ENCODE measurements around the gene MTG2. TPM values are rescaled to one million over a fixed set of nuclear protein-coding genes. Genes with fewer than 3 reads are reported as not detected.

The MTG2 gene
- total and polyA plus RNA-seq, 4 donors: 13.0 to 28.0 (median 24.4) TPM

GRCh38 chr20:62235001-62235776 is 52.4 kb downstream of the MTG2 start:
- H3K36me3 ChIP-seq (ENCODE audit: control insufficient read depth in 4 of 4, insufficient read depth in 3 of 4, low read depth in 1 of 4, low read length in 3 of 4): no peaks in the 10 kb centered on the region
- H3K9me3 ChIP-seq (ENCODE audit: control insufficient read depth in 4 of 4, low read length in 3 of 4): no peaks in the 10 kb centered on the region
- no peak overlapping the region for H3K4me3 ChIP-seq (ENCODE audit: low read depth in 1 of 3, low read length in 3 of 3)
- 79% methylated on average over 16 of the region's 16 CpGs for WGBS
- H3K9ac ChIP-seq (ENCODE audit: low read depth in 1 of 2, low read length in 2 of 2): no peak overlapping the region
- H3K27ac ChIP-seq (ENCODE audit: low read depth in 1 of 2, low read length in 2 of 2): no peak overlapping the region
- H3K4me1 ChIP-seq (ENCODE audit: control insufficient read depth in 4 of 4, insufficient read depth in 4 of 4, low read length in 3 of 4): peaks cover 9 to 18% (median 10%) of the 10 kb centered on the region in 4 donors
- no peaks in the 10 kb centered on the region for H3K27me3 ChIP-seq (ENCODE audit: control insufficient read depth in 4 of 4, insufficient read depth in 4 of 4, low read length in 3 of 4)
- no peak for TF ChIP-seq NR2F2 (IDR thresholded peaks at IDR 0.05)
- TF ChIP-seq, protein P1, sequence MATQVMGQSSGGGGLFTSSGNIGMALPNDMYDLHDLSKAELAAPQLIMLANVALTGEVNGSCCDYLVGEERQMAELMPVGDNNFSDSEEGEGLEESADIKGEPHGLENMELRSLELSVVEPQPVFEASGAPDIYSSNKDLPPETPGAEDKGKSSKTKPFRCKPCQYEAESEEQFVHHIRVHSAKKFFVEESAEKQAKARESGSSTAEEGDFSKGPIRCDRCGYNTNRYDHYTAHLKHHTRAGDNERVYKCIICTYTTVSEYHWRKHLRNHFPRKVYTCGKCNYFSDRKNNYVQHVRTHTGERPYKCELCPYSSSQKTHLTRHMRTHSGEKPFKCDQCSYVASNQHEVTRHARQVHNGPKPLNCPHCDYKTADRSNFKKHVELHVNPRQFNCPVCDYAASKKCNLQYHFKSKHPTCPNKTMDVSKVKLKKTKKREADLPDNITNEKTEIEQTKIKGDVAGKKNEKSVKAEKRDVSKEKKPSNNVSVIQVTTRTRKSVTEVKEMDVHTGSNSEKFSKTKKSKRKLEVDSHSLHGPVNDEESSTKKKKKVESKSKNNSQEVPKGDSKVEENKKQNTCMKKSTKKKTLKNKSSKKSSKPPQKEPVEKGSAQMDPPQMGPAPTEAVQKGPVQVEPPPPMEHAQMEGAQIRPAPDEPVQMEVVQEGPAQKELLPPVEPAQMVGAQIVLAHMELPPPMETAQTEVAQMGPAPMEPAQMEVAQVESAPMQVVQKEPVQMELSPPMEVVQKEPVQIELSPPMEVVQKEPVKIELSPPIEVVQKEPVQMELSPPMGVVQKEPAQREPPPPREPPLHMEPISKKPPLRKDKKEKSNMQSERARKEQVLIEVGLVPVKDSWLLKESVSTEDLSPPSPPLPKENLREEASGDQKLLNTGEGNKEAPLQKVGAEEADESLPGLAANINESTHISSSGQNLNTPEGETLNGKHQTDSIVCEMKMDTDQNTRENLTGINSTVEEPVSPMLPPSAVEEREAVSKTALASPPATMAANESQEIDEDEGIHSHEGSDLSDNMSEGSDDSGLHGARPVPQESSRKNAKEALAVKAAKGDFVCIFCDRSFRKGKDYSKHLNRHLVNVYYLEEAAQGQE (IDR thresholded peaks at IDR 0.05): no peak
- TF ChIP-seq, protein P2, sequence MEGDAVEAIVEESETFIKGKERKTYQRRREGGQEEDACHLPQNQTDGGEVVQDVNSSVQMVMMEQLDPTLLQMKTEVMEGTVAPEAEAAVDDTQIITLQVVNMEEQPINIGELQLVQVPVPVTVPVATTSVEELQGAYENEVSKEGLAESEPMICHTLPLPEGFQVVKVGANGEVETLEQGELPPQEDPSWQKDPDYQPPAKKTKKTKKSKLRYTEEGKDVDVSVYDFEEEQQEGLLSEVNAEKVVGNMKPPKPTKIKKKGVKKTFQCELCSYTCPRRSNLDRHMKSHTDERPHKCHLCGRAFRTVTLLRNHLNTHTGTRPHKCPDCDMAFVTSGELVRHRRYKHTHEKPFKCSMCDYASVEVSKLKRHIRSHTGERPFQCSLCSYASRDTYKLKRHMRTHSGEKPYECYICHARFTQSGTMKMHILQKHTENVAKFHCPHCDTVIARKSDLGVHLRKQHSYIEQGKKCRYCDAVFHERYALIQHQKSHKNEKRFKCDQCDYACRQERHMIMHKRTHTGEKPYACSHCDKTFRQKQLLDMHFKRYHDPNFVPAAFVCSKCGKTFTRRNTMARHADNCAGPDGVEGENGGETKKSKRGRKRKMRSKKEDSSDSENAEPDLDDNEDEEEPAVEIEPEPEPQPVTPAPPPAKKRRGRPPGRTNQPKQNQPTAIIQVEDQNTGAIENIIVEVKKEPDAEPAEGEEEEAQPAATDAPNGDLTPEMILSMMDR (IDR thresholded peaks at IDR 0.05; ENCODE audit: low read depth, low read length, missing input control): no peak
- no peak for TF ChIP-seq GABPA (IDR thresholded peaks at IDR 0.05 in 1 of 2, conservative IDR thresholded peaks at IDR 0.05 in 1 of 2)
- TF ChIP-seq ATF3 (IDR thresholded peaks at IDR 0.05): no peak
- TF ChIP-seq RXRA (IDR thresholded peaks at IDR 0.05): no peak
- no peak for TF ChIP-seq FOXA1 (IDR thresholded peaks at IDR 0.05)
- TF ChIP-seq, protein P3, sequence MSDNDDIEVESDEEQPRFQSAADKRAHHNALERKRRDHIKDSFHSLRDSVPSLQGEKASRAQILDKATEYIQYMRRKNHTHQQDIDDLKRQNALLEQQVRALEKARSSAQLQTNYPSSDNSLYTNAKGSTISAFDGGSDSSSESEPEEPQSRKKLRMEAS (IDR thresholded peaks at IDR 0.05): no peak
- TF ChIP-seq, protein P4, sequence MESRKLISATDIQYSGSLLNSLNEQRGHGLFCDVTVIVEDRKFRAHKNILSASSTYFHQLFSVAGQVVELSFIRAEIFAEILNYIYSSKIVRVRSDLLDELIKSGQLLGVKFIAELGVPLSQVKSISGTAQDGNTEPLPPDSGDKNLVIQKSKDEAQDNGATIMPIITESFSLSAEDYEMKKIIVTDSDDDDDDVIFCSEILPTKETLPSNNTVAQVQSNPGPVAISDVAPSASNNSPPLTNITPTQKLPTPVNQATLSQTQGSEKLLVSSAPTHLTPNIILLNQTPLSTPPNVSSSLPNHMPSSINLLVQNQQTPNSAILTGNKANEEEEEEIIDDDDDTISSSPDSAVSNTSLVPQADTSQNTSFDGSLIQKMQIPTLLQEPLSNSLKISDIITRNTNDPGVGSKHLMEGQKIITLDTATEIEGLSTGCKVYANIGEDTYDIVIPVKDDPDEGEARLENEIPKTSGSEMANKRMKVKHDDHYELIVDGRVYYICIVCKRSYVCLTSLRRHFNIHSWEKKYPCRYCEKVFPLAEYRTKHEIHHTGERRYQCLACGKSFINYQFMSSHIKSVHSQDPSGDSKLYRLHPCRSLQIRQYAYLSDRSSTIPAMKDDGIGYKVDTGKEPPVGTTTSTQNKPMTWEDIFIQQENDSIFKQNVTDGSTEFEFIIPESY (IDR thresholded peaks at IDR 0.05): no peak
- TF ChIP-seq EGR1 (IDR thresholded peaks at IDR 0.05; ENCODE audit: low read depth in 2 of 2): no peak
- DNase-seq (ENCODE audit: low spot score): no peak

DNA sequence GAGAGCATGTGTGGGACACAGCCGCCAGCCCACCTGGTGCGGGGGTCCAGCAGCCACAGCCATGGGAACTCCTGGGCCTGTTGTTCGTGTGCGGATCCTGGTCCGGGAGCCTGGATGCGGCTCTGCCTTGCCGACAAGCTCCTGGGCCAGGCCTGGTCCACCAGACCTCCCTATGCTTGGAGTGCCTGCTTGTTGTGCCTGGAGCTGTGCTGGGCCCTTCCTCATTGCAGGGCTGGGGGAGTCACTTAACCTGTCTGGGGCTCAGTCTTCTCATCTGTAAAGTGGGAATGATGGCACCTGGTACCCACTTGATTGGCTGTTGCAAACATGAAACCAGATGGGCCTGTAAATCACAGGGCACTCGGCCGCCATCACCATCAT is 52.9 kb downstream of the MTG2 start:
- no peaks in the 10 kb centered on the region for H3K27me3 ChIP-seq (ENCODE audit: control insufficient read depth in 4 of 4, insufficient read depth in 4 of 4, low read length in 3 of 4)
- peaks cover 9 to 18% (median 10%) of the 10 kb centered on the region in 4 donors for H3K4me1 ChIP-seq (ENCODE audit: control insufficient read depth in 4 of 4, insufficient read depth in 4 of 4, low read length in 3 of 4)
- no peaks in the 10 kb centered on the region for H3K9me3 ChIP-seq (ENCODE audit: control insufficient read depth in 4 of 4, low read length in 3 of 4)
- H3K27ac ChIP-seq (ENCODE audit: low read depth in 1 of 2, low read length in 2 of 2): no peak overlapping the region
- no peak overlapping the region for H3K4me3 ChIP-seq (ENCODE audit: low read depth in 1 of 3, low read length in 3 of 3)
- WGBS: 96% methylated on average over 9 of the region's 9 CpGs
- DNase-seq (ENCODE audit: low spot score): no peak
- no peak for TF ChIP-seq EGR1 (IDR thresholded peaks at IDR 0.05; ENCODE audit: low read depth in 2 of 2)
- TF ChIP-seq, protein P3 (IDR thresholded peaks at IDR 0.05): no peak
- no peak for TF ChIP-seq NR2F2 (IDR thresholded peaks at IDR 0.05)
- H3K36me3 ChIP-seq (ENCODE audit: control insufficient read depth in 4 of 4, insufficient read depth in 3 of 4, low read depth in 1 of 4, low read length in 3 of 4): no peaks in the 10 kb centered on the region
- no peak overlapping the region for H3K9ac ChIP-seq (ENCODE audit: low read depth in 1 of 2, low read length in 2 of 2)

Measured in liver (tissue), 9 donors.